ENCODE data around the gene PRDM16. TPM values are rescaled to one million over a fixed set of nuclear protein-coding genes. Genes with fewer than 3 reads are reported as not detected.

PRDM16 gene
- polyA plus RNA-seq, 1 donor (not counting 4 experiments of a cell fraction or from before 2014, with no cell fraction given), result 0.05 TPM

GRCh38 chr1:3313576-3313950, 244.6 kb downstream of the PRDM16 start:
- no peaks in the 10 kb centered on the region for H3K9me1 ChIP-seq (ENCODE audit: control insufficient read depth, extremely low read depth, insufficient read depth, low read length)
- no peak overlapping the region for H3K4me2 ChIP-seq (ENCODE audit: control insufficient read depth, extremely low read depth, insufficient read depth, low read depth, low read length)
- H3K4me3 ChIP-seq (ENCODE audit: control insufficient read depth in 2 of 3, extremely low read depth in 1 of 3, insufficient read depth in 2 of 3, low read depth in 1 of 3, low read length in 3 of 3), result no peak overlapping the region
- TF ChIP-seq EZH2 (IDR thresholded peaks at IDR 0.05; ENCODE audit: low read length) (no peak), CTCF (optimal IDR thresholded peaks at IDR 0.05 in 1 of 3, IDR thresholded peaks at IDR 0.05 in 1 of 3, conservative IDR thresholded peaks at IDR 0.05 in 1 of 3; ENCODE audit: extremely low read depth in 1 of 3, insufficient read depth in 2 of 3, low read length in 3 of 3) (no peak)
- no peak overlapping the region for H3K27ac ChIP-seq (ENCODE audit: control insufficient read depth, insufficient read depth, low read length)
- H2AFZ ChIP-seq (ENCODE audit: control insufficient read depth, low read length), result no peak overlapping the region
- H3K9ac ChIP-seq (ENCODE audit: control insufficient read depth, extremely low read depth, insufficient read depth, low read length), result no peak overlapping the region
- no peaks in the 10 kb centered on the region for H3K79me2 ChIP-seq (ENCODE audit: control insufficient read depth, insufficient read depth, low read length)
- no peaks in the 10 kb centered on the region for H3K36me3 ChIP-seq (ENCODE audit: control insufficient read depth in 2 of 2, extremely low read depth in 1 of 2, insufficient read depth in 2 of 2, low read length in 2 of 2)
- dilution Hi-C loops (cut with MboI; ENCODE audit: extremely low pct_ligation_motif_present, low sequenced_read_pairs), result no loop called here
- no peak for FAIRE-seq
- H3K27me3 ChIP-seq (ENCODE audit: control insufficient read depth, extremely low read depth, insufficient read depth, low read length), result peaks cover 18% of the 10 kb centered on the region
- H3K9me3 ChIP-seq (ENCODE audit: control insufficient read depth, low read depth, low read length), result peaks cover 9% of the 10 kb centered on the region
- no peak for DNase-seq (ENCODE audit: low read depth, low spot score)
- no peaks in the 10 kb centered on the region for H4K20me1 ChIP-seq (ENCODE audit: control insufficient read depth, extremely low read depth, insufficient read depth, low read length)
- no peaks in the 10 kb centered on the region for H3K4me1 ChIP-seq (ENCODE audit: control insufficient read depth, extremely low read depth, insufficient read depth, low read length)

GRCh38 chr1:3314491-3315381, 245.7 kb downstream of the PRDM16 start:
- peaks cover 18% of the 10 kb centered on the region for H3K27me3 ChIP-seq (ENCODE audit: control insufficient read depth, extremely low read depth, insufficient read depth, low read length)
- H3K27ac ChIP-seq (ENCODE audit: control insufficient read depth, insufficient read depth, low read length), result no peak overlapping the region

More at GRCh38 chr1:3314491-3315381, 245.7 kb downstream of the PRDM16 start:
- Histone ChIP-seq H3K9me3 (ENCODE audit: control insufficient read depth, low read depth, low read length) (peaks cover 9% of the 10 kb centered on the region), H3K79me2 (ENCODE audit: control insufficient read depth, insufficient read depth, low read length) (no peaks in the 10 kb centered on the region), H3K4me1 (ENCODE audit: control insufficient read depth, extremely low read depth, insufficient read depth, low read length) (no peaks in the 10 kb centered on the region), H3K4me2 (ENCODE audit: control insufficient read depth, extremely low read depth, insufficient read depth, low read depth, low read length) (no peak overlapping the region), H2AFZ (ENCODE audit: control insufficient read depth, low read length) (no peak overlapping the region), H3K9ac (ENCODE audit: control insufficient read depth, extremely low read depth, insufficient read depth, low read length) (no peak overlapping the region), H3K4me3 (ENCODE audit: control insufficient read depth in 2 of 3, extremely low read depth in 1 of 3, insufficient read depth in 2 of 3, low read depth in 1 of 3, low read length in 3 of 3) (no peak overlapping the region), H4K20me1 (ENCODE audit: control insufficient read depth, extremely low read depth, insufficient read depth, low read length) (no peaks in the 10 kb centered on the region), H3K9me1 (ENCODE audit: control insufficient read depth, extremely low read depth, insufficient read depth, low read length) (no peaks in the 10 kb centered on the region), H3K36me3 (ENCODE audit: control insufficient read depth in 2 of 2, extremely low read depth in 1 of 2, insufficient read depth in 2 of 2, low read length in 2 of 2) (no peaks in the 10 kb centered on the region)
- no peak for DNase-seq (ENCODE audit: low read depth, low spot score)
- TF ChIP-seq CTCF (optimal IDR thresholded peaks at IDR 0.05 in 1 of 3, IDR thresholded peaks at IDR 0.05 in 1 of 3, conservative IDR thresholded peaks at IDR 0.05 in 1 of 3; ENCODE audit: extremely low read depth in 1 of 3, insufficient read depth in 2 of 3, low read length in 3 of 3) (no peak), EZH2 (IDR thresholded peaks at IDR 0.05; ENCODE audit: low read length) (no peak)
- no peak for FAIRE-seq
- dilution Hi-C loops (cut with MboI; ENCODE audit: extremely low pct_ligation_motif_present, low sequenced_read_pairs), result no loop called here
